SK-N-SH (cell line): ENCODE measurements around the gene TBL1X. TPM values are rescaled to one million over a fixed set of nuclear protein-coding genes. Genes with fewer than 3 reads are reported as not detected.

Experiments
- CTCF ChIA-PET: fragments of 300-600, 350-600 bp; formaldehyde crosslinking; extraction: SDS; loops from one replicate; lab custom pipeline; 2021; lab: Yijun Ruan, JAX
- POLR2A ChIA-PET: fragments of 350-600 bp; sonication (Branson Sonifier 250); formaldehyde crosslinking; extraction: SDS; loops from one replicate; lab custom pipeline; 2020; ENCODE audit warnings: antibody characterized with exemption, inconsistent platforms; lab: Yijun Ruan, JAX
- DNase-seq: peaks from one replicate; pipeline ENCODE4 v3.0.0; 2012
- H2AFZ ChIP-seq: fragments of 200-600 bp; sonication (generic); 2 replicates; pipeline ENCODE4 v1.8.1; 2016; ENCODE audit warnings: antibody characterized with exemption, mild to moderate bottlenecking, low read depth
- H3F3A ChIP-seq: fragments of 200-600 bp; sonication (generic); replicated peaks from 2 replicates; pipeline ENCODE3; 2016; ENCODE audit warnings: antibody characterized with exemption, mild to moderate bottlenecking; ENCODE audit not compliant: insufficient read depth
- H3K27ac ChIP-seq, 2 experiments: fragments of 200-500 bp in 1 of 2; fragments of 200-600 bp in 1 of 2; sonication (Bioruptor generic) in 1 of 2; sonication (generic), shearing (Covaris generic) in 1 of 2; 2 replicates each; pipeline versions ENCODE4 v1.5.1 to v1.6.1; 2014 to 2016; ENCODE audit warnings: low read depth in 2 of 2, inconsistent platforms in 1 of 2, low read length in 1 of 2, mild to moderate bottlenecking in 1 of 2, mixed read lengths in 1 of 2
- H3K27me3 ChIP-seq: fragments of 200-600 bp; sonication (generic), shearing (Covaris generic); 2 replicates; pipeline ENCODE4 v1.6.1; 2016; ENCODE audit warnings: mixed run types; ENCODE audit not compliant: insufficient read depth
- H3K36me3 ChIP-seq, 2 experiments: fragments of 200-500 bp in 1 of 2; fragments of 200-600 bp in 1 of 2; sonication (Bioruptor generic) in 1 of 2; sonication (generic) in 1 of 2; replicated peaks in 1 of 2; 2 replicates each; pipeline versions ENCODE3 to v1.5.1; 2014 to 2016; ENCODE audit warnings: low read length in 1 of 2, mild to moderate bottlenecking in 1 of 2; ENCODE audit not compliant: insufficient read depth in 2 of 2, control insufficient read depth in 1 of 2
- H3K4me1 ChIP-seq, 2 experiments: fragments of 200-500 bp in 1 of 2; fragments of 200-600 bp in 1 of 2; sonication (Bioruptor generic) in 1 of 2; sonication (generic), shearing (Covaris generic) in 1 of 2; 2 replicates each; pipeline versions ENCODE4 v1.5.1 to v1.6.1; 2014 to 2016; ENCODE audit warnings: low read depth in 1 of 2, low read length in 1 of 2, mixed run types in 1 of 2; ENCODE audit not compliant: insufficient read depth in 2 of 2, control insufficient read depth in 1 of 2
- H3K4me2 ChIP-seq: fragments of 200-600 bp; sonication (generic), shearing (Covaris generic); 2 replicates; pipeline ENCODE4 v1.6.1; 2017; ENCODE audit warnings: mixed run types
- H3K4me3 ChIP-seq, 2 experiments: fragments of 200-500 bp in 1 of 2; fragments of 200-600 bp in 1 of 2; sonication (Bioruptor generic) in 1 of 2; sonication (generic), shearing (Covaris generic) in 1 of 2; 2 replicates each; pipeline versions ENCODE4 v1.5.1 to v1.8.1; 2014 to 2016; ENCODE audit warnings: low read depth in 2 of 2, inconsistent platforms in 1 of 2, low read length in 1 of 2, mild to moderate bottlenecking in 1 of 2, mixed read lengths in 1 of 2, moderate library complexity in 1 of 2
- H3K79me2 ChIP-seq: fragments of 200-600 bp; sonication (generic); 2 replicates; pipeline ENCODE4 v1.8.1; 2017; ENCODE audit warnings: mild to moderate bottlenecking; ENCODE audit not compliant: insufficient read depth
- H3K9ac ChIP-seq: fragments of 200-600 bp; sonication (generic); 2 replicates; pipeline ENCODE4 v1.6.1; 2017; ENCODE audit warnings: mixed run types
- H3K9me2 ChIP-seq: fragments of 200-600 bp; sonication (generic); 2 replicates; pipeline ENCODE4 v1.6.1; 2017; ENCODE audit warnings: mixed run types
- H3K9me3 ChIP-seq: fragments of 200-600 bp; sonication (generic); 2 replicates; pipeline ENCODE4 v1.6.1; 2017; ENCODE audit warnings: mixed run types, mild to moderate bottlenecking, moderate library complexity
- H4K20me1 ChIP-seq: fragments of 200-600 bp; sonication (generic); 2 replicates; pipeline ENCODE4 v1.6.1; 2017; ENCODE audit warnings: mild to moderate bottlenecking, mixed run types; ENCODE audit not compliant: insufficient read depth
- CHD2 ChIP-seq: fragments of 150-350 bp; IDR thresholded peaks from 2 replicates; pipeline ENCODE4 v1.6.1; 2018; ENCODE audit warnings: low read length; ENCODE audit not compliant: partially characterized antibody
- CTCF ChIP-seq: fragments of 200-600 bp; sonication (generic); IDR thresholded peaks from 2 replicates; pipeline ENCODE4 v1.6.1; 2017; ENCODE audit warnings: antibody characterized with exemption, mild to moderate bottlenecking, moderate library complexity
- ELF1 ChIP-seq: IDR thresholded peaks from 2 replicates; pipeline ENCODE4 v1.4.0; 2012
- EP300 ChIP-seq, 2 experiments: IDR thresholded peaks; 2 replicates each; pipeline versions ENCODE4 v1.4.0 to v1.6.1; 2012; ENCODE audit warnings: borderline replicate concordance in 1 of 2, low read depth in 1 of 2, low read length in 1 of 2
- FOXJ3 ChIP-seq: sonication (generic); formaldehyde crosslinking; IDR thresholded peaks from 2 replicates; pipeline ENCODE4 v1.5.1; 2020; ENCODE audit warnings: mild to moderate bottlenecking, missing genetic modification reagents
- GABPA ChIP-seq: IDR thresholded peaks from 2 replicates; pipeline ENCODE4 v1.4.0; 2012; ENCODE audit warnings: low read depth, mild to moderate bottlenecking
- GATA2 ChIP-seq: sonication (generic); formaldehyde crosslinking; IDR thresholded peaks from 2 replicates; pipeline ENCODE4 v1.5.0; 2020; ENCODE audit warnings: mild to moderate bottlenecking, missing genetic modification reagents
- JUND ChIP-seq: IDR thresholded peaks from 2 replicates; pipeline ENCODE4 v1.4.0; 2012
- NFIC ChIP-seq: IDR thresholded peaks from 2 replicates; pipeline ENCODE4 v1.4.0; 2012; ENCODE audit warnings: borderline replicate concordance
- RCOR1 ChIP-seq: fragments of 150-350 bp; IDR thresholded peaks from 2 replicates; pipeline ENCODE4 v1.6.1; 2017; ENCODE audit warnings: antibody characterized with exemption, low read length
- REST ChIP-seq: IDR thresholded peaks from 2 replicates; pipeline ENCODE4 v1.6.1; 2012; ENCODE audit warnings: mild to moderate bottlenecking, low read depth, low read length, moderate library complexity
- RFX5 ChIP-seq: IDR thresholded peaks from 2 replicates; pipeline ENCODE4 v1.6.1; 2012; ENCODE audit warnings: mild to moderate bottlenecking, improper control_type of control experiment, low read length
- TCF12 ChIP-seq: IDR thresholded peaks from 2 replicates; pipeline ENCODE4 v1.4.0; 2012
- TEAD4 ChIP-seq: IDR thresholded peaks from 2 replicates; pipeline ENCODE4 v1.4.0; 2012; ENCODE audit warnings: mild to moderate bottlenecking, borderline replicate concordance; ENCODE audit not compliant: insufficient read depth
- ZBTB33 ChIP-seq: IDR thresholded peaks from 2 replicates; pipeline ENCODE4 v1.4.0; 2012; ENCODE audit warnings: low read depth, borderline replicate concordance
- WGBS: methylation state at CpG from one replicate; pipeline ENCODE4 v1.1.6; 2017; ENCODE audit warnings: low lambda C conversion rate; 5-methylcytosine and 5-hydroxymethylcytosine counted together
- polyA plus RNA-seq, 3 experiments: library from polyadenylated mRNA; depleted of rRNA; stranded (reverse); fragments of >200 nt; gene quantifications; 2 replicates each; pipeline ENCODE4 v1.2.3, GENCODE V29; 2012
- TF ChIP-seq, protein P1 (sequence below): IDR thresholded peaks from 2 replicates; pipeline ENCODE4 v1.4.0; 2012; ENCODE audit warnings: low read depth, borderline replicate concordance
- TF ChIP-seq, protein P2 (sequence below): IDR thresholded peaks from 2 replicates; pipeline ENCODE4 v1.4.0; 2012; ENCODE audit warnings: low read depth
- TF ChIP-seq, protein P3 (sequence below): fragments of 150-350 bp; IDR thresholded peaks from 2 replicates; pipeline ENCODE4 v1.6.1; 2017; ENCODE audit warnings: antibody characterized with exemption, low read length, low read depth, borderline replicate concordance

The TBL1X gene
- polyA plus RNA-seq, 1 of the 3 experiments (the other 2 are of a cell fraction): 10.6 TPM

- ChIA-PET POLR2A (no interaction called here), CTCF (no interaction called here)
- H3K27me3 ChIP-seq: peaks cover 4% of the 10 kb centered on the region
- H3K27ac ChIP-seq: no peak overlapping the region
- H3K4me1 ChIP-seq: peaks cover 0 to 15% of the 10 kb centered on the region in 2 experiments; a peak in 2 of 4 replicates
- no peaks in the 10 kb centered on the region for H3K9me3 ChIP-seq
- H3K4me2 ChIP-seq: no peak overlapping the region
- no peaks in the 10 kb centered on the region for H3K36me3 ChIP-seq
- DNase-seq: no peak
- H3K79me2 ChIP-seq: peaks cover 3% of the 10 kb centered on the region; the same call in 1 of the 2 replicates
- no peak overlapping the region for H2AFZ ChIP-seq
- no peaks in the 10 kb centered on the region for H3K9me2 ChIP-seq
- no peaks in the 10 kb centered on the region for H3F3A ChIP-seq
- WGBS: 38% methylated on average over 3 of the region's 3 CpGs
- TF ChIP-seq TCF12: no peak
- TF ChIP-seq ZBTB33: no peak
- TF ChIP-seq, protein P1, sequence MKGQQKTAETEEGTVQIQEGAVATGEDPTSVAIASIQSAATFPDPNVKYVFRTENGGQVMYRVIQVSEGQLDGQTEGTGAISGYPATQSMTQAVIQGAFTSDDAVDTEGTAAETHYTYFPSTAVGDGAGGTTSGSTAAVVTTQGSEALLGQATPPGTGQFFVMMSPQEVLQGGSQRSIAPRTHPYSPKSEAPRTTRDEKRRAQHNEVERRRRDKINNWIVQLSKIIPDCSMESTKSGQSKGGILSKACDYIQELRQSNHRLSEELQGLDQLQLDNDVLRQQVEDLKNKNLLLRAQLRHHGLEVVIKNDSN: no peak
- no peak for TF ChIP-seq RFX5
- H4K20me1 ChIP-seq: no peaks in the 10 kb centered on the region
- no peak overlapping the region for H3K4me3 ChIP-seq
- no peak overlapping the region for H3K9ac ChIP-seq
Observed at GRCh38 chrX:9650091-9650490, 185.2 kb downstream of the TBL1X start.

DNA sequence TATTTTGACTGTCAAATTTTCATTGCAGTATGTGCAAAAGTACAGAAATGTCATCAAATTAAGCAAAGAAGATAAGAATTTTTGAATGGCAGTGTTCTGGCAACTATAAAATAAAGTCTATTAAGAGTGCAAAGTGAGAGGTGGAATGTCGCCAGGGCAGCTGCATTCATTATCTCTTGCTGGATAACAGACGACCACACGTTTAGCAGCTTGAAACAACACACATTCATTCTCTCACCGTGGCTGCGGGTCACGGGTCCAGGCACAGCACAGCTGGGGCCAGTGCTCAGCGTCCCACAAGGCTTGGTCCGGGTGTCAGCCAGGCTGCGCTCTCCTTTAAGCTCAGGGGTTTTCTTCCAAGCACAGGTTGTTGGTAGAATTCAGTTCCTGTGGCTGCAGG, 186.9 kb downstream of the TBL1X start:
- H3K4me3 ChIP-seq: no peak overlapping the region

More for the DNA sequence above, 186.9 kb downstream of the TBL1X start:
- Histone ChIP-seq H3K27ac (peak overlapping the region in 1 of 2 experiments; percentile 28; a peak in 2 of 4 replicates), H3K79me2 (peaks cover 3% of the 10 kb centered on the region; the same call in 1 of the 2 replicates), H3K4me1 (peaks cover 0 to 15% of the 10 kb centered on the region in 2 experiments; a peak in 2 of 4 replicates), H2AFZ (no peak overlapping the region), H3K27me3 (peaks cover 4% of the 10 kb centered on the region), H3F3A (no peaks in the 10 kb centered on the region), H3K9me3 (no peaks in the 10 kb centered on the region), H3K9me2 (no peaks in the 10 kb centered on the region), H3K36me3 (no peaks in the 10 kb centered on the region), H3K4me2 (no peak overlapping the region), H3K9ac (no peak overlapping the region), H4K20me1 (no peaks in the 10 kb centered on the region)
- peak; percentile 38 for DNase-seq
- WGBS: 31% methylated on average over 5 of the region's 9 CpGs
- ChIA-PET CTCF (interaction anchor here (0.8 to 1.3 kb wide), 2 partner anchors 58 to 754 kb away, joined by 3 read pairs; no protein-coding TSS in a partner anchor), POLR2A (no interaction called here)
- TF ChIP-seq GATA2 (CRISPR knock-in tag): no peak
- no peak for TF ChIP-seq RFX5
- TF ChIP-seq CTCF: no peak
- TF ChIP-seq FOXJ3 (CRISPR knock-in tag): no peak
- TF ChIP-seq RCOR1: peak; percentile 65
- no peak for TF ChIP-seq ELF1
- TF ChIP-seq GABPA: no peak
- TF ChIP-seq EP300 (IDR thresholded peaks at IDR 0.05; ENCODE audit: borderline replicate concordance in 1 of 2, low read depth in 1 of 2, low read length in 1 of 2): peak in 1 of 2 experiments; percentile 64; a peak in 1 of 4 replicates
- TF ChIP-seq TEAD4: no peak
- TF ChIP-seq, protein P2, sequence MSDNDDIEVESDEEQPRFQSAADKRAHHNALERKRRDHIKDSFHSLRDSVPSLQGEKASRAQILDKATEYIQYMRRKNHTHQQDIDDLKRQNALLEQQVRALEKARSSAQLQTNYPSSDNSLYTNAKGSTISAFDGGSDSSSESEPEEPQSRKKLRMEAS: no peak
- TF ChIP-seq, protein P3, sequence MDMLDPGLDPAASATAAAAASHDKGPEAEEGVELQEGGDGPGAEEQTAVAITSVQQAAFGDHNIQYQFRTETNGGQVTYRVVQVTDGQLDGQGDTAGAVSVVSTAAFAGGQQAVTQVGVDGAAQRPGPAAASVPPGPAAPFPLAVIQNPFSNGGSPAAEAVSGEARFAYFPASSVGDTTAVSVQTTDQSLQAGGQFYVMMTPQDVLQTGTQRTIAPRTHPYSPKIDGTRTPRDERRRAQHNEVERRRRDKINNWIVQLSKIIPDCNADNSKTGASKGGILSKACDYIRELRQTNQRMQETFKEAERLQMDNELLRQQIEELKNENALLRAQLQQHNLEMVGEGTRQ: no peak
- no peak for TF ChIP-seq TCF12
- no peak for TF ChIP-seq CHD2
- TF ChIP-seq REST: no peak
- TF ChIP-seq JUND: no peak
- no peak for TF ChIP-seq NFIC
